A549 (cell line): ENCODE results near the gene SPTBN5.

Source experiments
- HOXB13 ChIP-seq: fragments of 250-450 bp; sonication (Bioruptor Pico); IDR thresholded peaks from 2 replicates; pipeline ENCODE4 v1.5.0; 2020; ENCODE audit warnings: low read depth, mild to moderate bottlenecking, moderate library complexity
- KDM1A ChIP-seq: fragments of 200-600 bp; sonication (generic); IDR thresholded peaks from 2 replicates; pipeline ENCODE4 v1.6.1; 2016; ENCODE audit warnings: low read depth, mild to moderate bottlenecking
- POLR2A ChIP-seq: IDR thresholded peaks from 2 replicates; pipeline ENCODE4 v1.6.1; 2012; ENCODE audit warnings: mild to moderate bottlenecking, low read length
- TF ChIP-seq, protein P1 (sequence below): fragments of >200 bp; sonication (Bioruptor Twin); formaldehyde crosslinking; IDR thresholded peaks from 3 replicates; pipeline ENCODE4 v1.5.1; 2016
- TF ChIP-seq, protein P2 (sequence below): fragments of 250-450 bp; sonication (Bioruptor Pico); IDR thresholded peaks from 2 replicates; pipeline ENCODE4 v1.5.0; 2021; ENCODE audit warnings: mild to moderate bottlenecking, moderate library complexity, borderline replicate concordance
- TF ChIP-seq, protein P3 (sequence below): IDR thresholded peaks from 2 replicates; pipeline ENCODE4 v1.6.1; 2012
- TF ChIP-seq, protein P4 (sequence below): IDR thresholded peaks from 2 replicates; pipeline ENCODE4 v1.6.1; 2012; ENCODE audit warnings: low read depth, borderline replicate concordance

DNA sequence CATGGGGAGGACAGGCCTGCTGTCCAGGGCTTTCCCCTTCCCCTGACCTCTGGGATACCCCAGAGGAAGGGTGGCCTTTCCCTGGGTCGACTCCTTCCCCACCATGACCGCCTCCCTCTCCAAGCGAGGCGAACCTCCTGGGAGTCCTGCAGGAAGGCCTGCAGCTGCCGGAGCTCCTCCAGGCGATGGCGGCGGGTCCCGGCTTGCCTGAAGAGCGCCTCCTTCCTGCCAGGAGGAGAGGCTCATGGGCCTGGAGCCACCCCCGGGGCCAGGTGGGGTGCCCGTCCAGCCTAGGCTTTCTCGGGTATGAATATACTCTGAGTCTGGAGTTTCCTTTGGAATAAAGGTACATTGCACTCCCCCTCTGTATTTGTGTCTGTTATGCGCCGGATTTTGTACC lies 35.1 kb downstream of the SPTBN5 start:
- TF ChIP-seq, protein P1, sequence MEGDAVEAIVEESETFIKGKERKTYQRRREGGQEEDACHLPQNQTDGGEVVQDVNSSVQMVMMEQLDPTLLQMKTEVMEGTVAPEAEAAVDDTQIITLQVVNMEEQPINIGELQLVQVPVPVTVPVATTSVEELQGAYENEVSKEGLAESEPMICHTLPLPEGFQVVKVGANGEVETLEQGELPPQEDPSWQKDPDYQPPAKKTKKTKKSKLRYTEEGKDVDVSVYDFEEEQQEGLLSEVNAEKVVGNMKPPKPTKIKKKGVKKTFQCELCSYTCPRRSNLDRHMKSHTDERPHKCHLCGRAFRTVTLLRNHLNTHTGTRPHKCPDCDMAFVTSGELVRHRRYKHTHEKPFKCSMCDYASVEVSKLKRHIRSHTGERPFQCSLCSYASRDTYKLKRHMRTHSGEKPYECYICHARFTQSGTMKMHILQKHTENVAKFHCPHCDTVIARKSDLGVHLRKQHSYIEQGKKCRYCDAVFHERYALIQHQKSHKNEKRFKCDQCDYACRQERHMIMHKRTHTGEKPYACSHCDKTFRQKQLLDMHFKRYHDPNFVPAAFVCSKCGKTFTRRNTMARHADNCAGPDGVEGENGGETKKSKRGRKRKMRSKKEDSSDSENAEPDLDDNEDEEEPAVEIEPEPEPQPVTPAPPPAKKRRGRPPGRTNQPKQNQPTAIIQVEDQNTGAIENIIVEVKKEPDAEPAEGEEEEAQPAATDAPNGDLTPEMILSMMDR, result no peak
- no peak for TF ChIP-seq KDM1A
- TF ChIP-seq POLR2A, result no peak
- TF ChIP-seq, protein P2, sequence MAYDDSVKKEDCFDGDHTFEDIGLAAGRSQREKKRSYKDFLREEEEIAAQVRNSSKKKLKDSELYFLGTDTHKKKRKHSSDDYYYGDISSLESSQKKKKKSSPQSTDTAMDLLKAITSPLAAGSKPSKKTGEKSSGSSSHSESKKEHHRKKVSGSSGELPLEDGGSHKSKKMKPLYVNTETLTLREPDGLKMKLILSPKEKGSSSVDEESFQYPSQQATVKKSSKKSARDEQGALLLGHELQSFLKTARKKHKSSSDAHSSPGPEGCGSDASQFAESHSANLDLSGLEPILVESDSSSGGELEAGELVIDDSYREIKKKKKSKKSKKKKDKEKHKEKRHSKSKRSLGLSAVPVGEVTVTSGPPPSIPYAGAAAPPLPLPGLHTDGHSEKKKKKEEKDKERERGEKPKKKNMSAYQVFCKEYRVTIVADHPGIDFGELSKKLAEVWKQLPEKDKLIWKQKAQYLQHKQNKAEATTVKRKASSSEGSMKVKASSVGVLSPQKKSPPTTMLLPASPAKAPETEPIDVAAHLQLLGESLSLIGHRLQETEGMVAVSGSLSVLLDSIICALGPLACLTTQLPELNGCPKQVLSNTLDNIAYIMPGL (CRISPR knock-in tag), result no peak
- TF ChIP-seq, protein P3, sequence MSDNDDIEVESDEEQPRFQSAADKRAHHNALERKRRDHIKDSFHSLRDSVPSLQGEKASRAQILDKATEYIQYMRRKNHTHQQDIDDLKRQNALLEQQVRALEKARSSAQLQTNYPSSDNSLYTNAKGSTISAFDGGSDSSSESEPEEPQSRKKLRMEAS, result no peak
- TF ChIP-seq HOXB13 (CRISPR knock-in tag), result no peak
- TF ChIP-seq, protein P4, sequence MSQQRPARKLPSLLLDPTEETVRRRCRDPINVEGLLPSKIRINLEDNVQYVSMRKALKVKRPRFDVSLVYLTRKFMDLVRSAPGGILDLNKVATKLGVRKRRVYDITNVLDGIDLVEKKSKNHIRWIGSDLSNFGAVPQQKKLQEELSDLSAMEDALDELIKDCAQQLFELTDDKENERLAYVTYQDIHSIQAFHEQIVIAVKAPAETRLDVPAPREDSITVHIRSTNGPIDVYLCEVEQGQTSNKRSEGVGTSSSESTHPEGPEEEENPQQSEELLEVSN, result no peak
